ENCODE measurements around the gene CYP11A1.

DNA sequence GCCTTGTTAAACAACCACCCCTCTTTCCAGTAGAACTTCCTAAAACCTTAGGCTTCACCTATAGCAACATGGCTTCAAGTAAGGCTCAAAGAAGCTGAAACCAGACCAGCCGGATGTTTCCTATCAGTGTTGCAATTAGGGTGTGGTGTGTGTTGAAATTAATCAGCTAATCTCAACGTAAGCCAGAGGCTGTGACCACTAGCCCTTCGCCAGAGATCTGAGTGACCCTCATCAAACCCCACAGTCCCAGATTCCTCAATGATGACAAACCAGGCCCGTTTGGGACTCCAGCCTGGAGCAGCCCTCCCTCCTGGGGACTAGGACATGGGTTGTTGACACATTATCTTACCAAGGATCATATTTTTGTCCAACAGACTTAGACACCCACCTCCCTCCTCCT is 27.3 kb downstream of the CYP11A1 start:
- TF ChIP-seq, protein P1, sequence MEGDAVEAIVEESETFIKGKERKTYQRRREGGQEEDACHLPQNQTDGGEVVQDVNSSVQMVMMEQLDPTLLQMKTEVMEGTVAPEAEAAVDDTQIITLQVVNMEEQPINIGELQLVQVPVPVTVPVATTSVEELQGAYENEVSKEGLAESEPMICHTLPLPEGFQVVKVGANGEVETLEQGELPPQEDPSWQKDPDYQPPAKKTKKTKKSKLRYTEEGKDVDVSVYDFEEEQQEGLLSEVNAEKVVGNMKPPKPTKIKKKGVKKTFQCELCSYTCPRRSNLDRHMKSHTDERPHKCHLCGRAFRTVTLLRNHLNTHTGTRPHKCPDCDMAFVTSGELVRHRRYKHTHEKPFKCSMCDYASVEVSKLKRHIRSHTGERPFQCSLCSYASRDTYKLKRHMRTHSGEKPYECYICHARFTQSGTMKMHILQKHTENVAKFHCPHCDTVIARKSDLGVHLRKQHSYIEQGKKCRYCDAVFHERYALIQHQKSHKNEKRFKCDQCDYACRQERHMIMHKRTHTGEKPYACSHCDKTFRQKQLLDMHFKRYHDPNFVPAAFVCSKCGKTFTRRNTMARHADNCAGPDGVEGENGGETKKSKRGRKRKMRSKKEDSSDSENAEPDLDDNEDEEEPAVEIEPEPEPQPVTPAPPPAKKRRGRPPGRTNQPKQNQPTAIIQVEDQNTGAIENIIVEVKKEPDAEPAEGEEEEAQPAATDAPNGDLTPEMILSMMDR (IDR thresholded peaks at IDR 0.05 in 4 of 5, conservative IDR thresholded peaks at IDR 0.05 in 1 of 5) = no peak
- TF ChIP-seq POLR2A (IDR thresholded peaks at IDR 0.05) = no peak

All from gastrocnemius medialis (tissue), 4 donors.